ENCODE results near the gene PMEPA1.

DNA sequence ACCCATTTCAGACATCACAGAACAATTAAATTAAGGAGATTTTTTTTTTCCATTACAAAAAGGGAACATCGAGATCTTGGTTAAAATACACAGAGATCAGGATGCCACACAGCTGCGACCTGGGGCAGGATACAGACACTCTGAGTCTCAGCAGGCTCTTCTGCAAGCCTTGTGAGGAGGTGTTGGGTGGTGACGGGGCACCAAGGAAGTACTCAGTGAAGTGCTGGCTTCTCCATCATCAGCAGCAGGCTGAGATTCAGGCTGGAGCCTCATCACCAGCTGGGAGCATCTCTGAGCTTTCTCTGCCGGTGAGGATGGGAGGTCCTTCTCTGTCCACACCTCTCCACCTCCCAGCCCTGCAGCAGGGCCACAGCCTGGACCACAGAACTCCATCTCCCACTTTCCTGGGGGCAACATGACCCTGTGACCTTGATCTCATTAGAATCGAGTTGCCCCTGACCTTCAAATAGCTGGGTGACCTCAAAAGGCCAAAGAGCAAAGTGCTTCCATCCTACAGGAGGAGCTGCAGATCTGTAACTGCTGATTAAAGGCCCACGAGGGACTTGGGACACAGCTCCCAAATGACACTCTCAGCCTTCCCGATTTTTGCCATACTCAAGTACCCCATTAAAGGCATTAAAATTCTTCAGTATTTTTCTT lies 16.0 kb downstream of the PMEPA1 start:
- no peak for TF ChIP-seq SUZ12 (IDR thresholded peaks at IDR 0.05; ENCODE audit: extremely low read depth, insufficient read depth, insufficient read length)
- TF ChIP-seq YY1 (IDR thresholded peaks at IDR 0.05; ENCODE audit: insufficient read depth, insufficient read length) = no peak

Data from NT2/D1 (cell line).